ENCODE results near the gene NUDT14.

Gene NUDT14

DNA sequence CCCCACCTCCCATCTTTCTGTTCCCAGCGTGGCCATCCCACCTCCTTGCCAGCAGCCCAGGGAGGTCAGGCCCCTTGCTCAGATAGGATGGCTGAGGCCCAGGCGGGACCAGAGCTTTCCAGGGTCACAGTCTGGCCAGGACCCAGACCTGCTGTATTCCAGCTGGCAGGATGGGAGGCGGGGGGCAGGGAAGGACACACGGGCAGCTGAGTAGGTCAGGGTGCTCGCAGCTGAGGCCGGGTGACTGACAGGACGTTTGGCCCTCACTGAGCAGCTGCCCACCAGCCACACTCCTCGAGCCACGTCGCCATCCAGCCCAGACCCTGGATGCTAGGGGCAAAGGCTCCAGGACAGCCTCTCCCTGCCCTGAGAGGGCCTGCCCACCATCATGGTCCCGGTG, 4.0 kb downstream of the NUDT14 start:
- no peak overlapping the region for H3K4me3 ChIP-seq (ENCODE audit: low read depth, low read length)
- CTCF ChIA-PET = interaction anchor here (1.3 kb wide), 1 partner anchor 86 kb away, joined by 3 read pairs; no protein-coding TSS in a partner anchor
- POLR2A ChIA-PET = interaction anchor here (0.5 kb wide), 1 partner anchor 12 kb away, joined by 5 read pairs; no protein-coding TSS in a partner anchor
- TF ChIP-seq, protein P1, sequence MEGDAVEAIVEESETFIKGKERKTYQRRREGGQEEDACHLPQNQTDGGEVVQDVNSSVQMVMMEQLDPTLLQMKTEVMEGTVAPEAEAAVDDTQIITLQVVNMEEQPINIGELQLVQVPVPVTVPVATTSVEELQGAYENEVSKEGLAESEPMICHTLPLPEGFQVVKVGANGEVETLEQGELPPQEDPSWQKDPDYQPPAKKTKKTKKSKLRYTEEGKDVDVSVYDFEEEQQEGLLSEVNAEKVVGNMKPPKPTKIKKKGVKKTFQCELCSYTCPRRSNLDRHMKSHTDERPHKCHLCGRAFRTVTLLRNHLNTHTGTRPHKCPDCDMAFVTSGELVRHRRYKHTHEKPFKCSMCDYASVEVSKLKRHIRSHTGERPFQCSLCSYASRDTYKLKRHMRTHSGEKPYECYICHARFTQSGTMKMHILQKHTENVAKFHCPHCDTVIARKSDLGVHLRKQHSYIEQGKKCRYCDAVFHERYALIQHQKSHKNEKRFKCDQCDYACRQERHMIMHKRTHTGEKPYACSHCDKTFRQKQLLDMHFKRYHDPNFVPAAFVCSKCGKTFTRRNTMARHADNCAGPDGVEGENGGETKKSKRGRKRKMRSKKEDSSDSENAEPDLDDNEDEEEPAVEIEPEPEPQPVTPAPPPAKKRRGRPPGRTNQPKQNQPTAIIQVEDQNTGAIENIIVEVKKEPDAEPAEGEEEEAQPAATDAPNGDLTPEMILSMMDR (IDR thresholded peaks at IDR 0.05; ENCODE audit: insufficient read depth, low read length, missing control alignments) = no peak
- no peak for DNase-seq (ENCODE audit: low read depth, low spot score)

GRCh38 chr14:105176513-105176912, 4.6 kb downstream of the NUDT14 start:
- no peak overlapping the region for H3K4me3 ChIP-seq (ENCODE audit: low read depth, low read length)
- DNase-seq (ENCODE audit: low read depth, low spot score) = no peak
- ChIA-PET POLR2A (no interaction called here), CTCF (interaction anchor here (1.3 kb wide), 1 partner anchor 85 kb away, joined by 3 read pairs; no protein-coding TSS in a partner anchor)
- TF ChIP-seq, protein P1 (IDR thresholded peaks at IDR 0.05; ENCODE audit: insufficient read depth, low read length, missing control alignments) = no peak

DNA sequence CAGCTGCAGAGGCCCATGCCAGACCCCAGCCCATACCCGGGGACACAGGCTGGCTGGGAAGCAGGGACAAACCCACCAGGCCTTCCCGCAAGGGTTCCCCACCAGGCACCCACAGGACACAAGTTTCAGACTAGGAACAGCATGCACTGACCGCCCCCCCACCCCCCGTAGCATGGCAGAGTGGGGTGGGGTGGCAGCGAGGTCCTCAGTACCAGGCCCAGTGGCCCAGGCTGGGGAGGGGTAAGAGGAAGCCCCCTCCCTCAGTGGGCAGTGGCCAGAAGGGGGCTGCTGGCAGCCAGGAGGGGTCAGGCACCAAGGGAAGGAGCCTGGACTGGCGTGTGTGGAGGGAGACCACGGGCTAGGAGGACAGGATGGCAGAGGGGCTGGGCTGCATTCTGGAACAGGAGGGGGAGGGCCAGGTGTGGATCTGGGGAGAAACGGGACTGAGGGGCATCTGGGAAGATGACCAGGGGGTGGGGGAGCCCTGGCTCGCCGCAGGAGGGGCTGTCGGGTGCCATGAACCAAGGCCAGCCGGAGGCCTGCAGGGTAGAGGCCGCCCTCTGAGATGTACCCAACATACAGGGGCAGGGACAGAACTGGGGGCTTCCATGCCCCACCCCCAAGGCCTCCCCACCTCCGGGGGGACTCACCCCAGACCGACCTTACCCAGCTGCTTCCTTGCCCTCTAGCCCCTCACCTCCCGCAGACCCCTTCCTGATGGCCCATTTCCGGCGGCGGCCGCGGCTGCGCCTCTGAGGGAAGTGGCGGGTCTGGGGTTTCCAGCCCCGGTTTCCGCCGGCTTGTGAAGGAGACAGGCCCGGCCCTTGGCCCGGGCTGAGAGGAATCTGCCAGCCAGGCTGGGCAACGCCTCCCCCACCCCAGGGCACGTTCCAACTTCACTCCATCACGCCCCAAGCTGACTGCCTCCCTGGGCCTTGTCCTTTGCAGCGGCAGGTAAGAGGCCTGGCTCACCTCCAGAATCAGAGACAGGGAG, 6.9 kb downstream of the NUDT14 start:
- CTCF ChIA-PET = no interaction called here
- H3K4me3 ChIP-seq (ENCODE audit: low read depth, low read length) = no peak overlapping the region
- TF ChIP-seq, protein P1 (IDR thresholded peaks at IDR 0.05; ENCODE audit: insufficient read depth, low read length, missing control alignments) = no peak
- no peak for DNase-seq (ENCODE audit: low read depth, low spot score)
- POLR2A ChIA-PET = no interaction called here

- H3K4me3 ChIP-seq (ENCODE audit: low read depth, low read length) = no peak overlapping the region
- CTCF ChIA-PET = no interaction called here
- TF ChIP-seq, protein P1 (IDR thresholded peaks at IDR 0.05; ENCODE audit: insufficient read depth, low read length, missing control alignments) = no peak
- DNase-seq (ENCODE audit: low read depth, low spot score) = no peak
- POLR2A ChIA-PET = no interaction called here
Measured at GRCh38 chr14:105173145-105173544, 8.0 kb downstream of the NUDT14 start.

GRCh38 chr14:105172476-105172875, 8.6 kb downstream of the NUDT14 start:
- CTCF ChIA-PET = interaction anchor here (3.2 kb wide), 1 partner anchor 8 kb away, joined by 12 read pairs; the partner anchor contains the start of gene NUDT14

More at GRCh38 chr14:105172476-105172875, 8.6 kb downstream of the NUDT14 start:
- no peak for DNase-seq (ENCODE audit: low read depth, low spot score)
- TF ChIP-seq, protein P1 (IDR thresholded peaks at IDR 0.05; ENCODE audit: insufficient read depth, low read length, missing control alignments) = no peak
- POLR2A ChIA-PET = no interaction called here
- H3K4me3 ChIP-seq (ENCODE audit: low read depth, low read length) = no peak overlapping the region
